ENCODE measurements around the gene FAM83F. TPM values are rescaled to one million over a fixed set of nuclear protein-coding genes. Genes with fewer than 3 reads are reported as not detected.

Gene FAM83F
- total and polyA plus RNA-seq, 2 donors (not counting 1 experiment from before 2014, with no cell fraction given): 0.10 TPM; not detected in 1

- H3K9me3 Mint-ChIP-seq (ENCODE audit: insufficient read depth): no peaks in the 10 kb centered on the region
- Histone ChIP-seq H3K9me3 (ENCODE audit: control extremely low read depth in 1 of 3, control insufficient read depth in 2 of 3, insufficient read depth in 1 of 3, low read length in 2 of 3) (no peaks in the 10 kb centered on the region), H3K4me3 (ENCODE audit: control extremely low read depth in 1 of 5, extremely low read depth in 1 of 5, insufficient read depth in 1 of 5, low read depth in 2 of 5, low read length in 4 of 5) (no peak overlapping the region), H3K79me2 (ENCODE audit: control insufficient read depth, insufficient read depth, low read length) (no peaks in the 10 kb centered on the region), H3K36me3 (replicated peaks in 1 of 2; ENCODE audit: control extremely low read depth in 1 of 2, control insufficient read depth in 1 of 2, extremely low read depth in 1 of 2, insufficient read depth in 2 of 2, low read length in 1 of 2) (no peaks in the 10 kb centered on the region), H3K27me3 (replicated peaks in 1 of 4; ENCODE audit: control extremely low read depth in 1 of 4, control insufficient read depth in 3 of 4, insufficient read depth in 4 of 4, low read length in 3 of 4) (peaks cover 0 to 15% (median 5%) of the 10 kb centered on the region in 4 experiments), H3K9ac (ENCODE audit: low read length) (no peak overlapping the region), H3K4me1 (ENCODE audit: control insufficient read depth in 2 of 2, insufficient read depth in 2 of 2, low read length in 2 of 2) (no peaks in the 10 kb centered on the region), H3K27ac (ENCODE audit: low read length in 2 of 2) (no peak overlapping the region), H4K20me1 (ENCODE audit: control insufficient read depth, insufficient read depth, low read length, poor library complexity, severe bottlenecking) (no peaks in the 10 kb centered on the region), H2AFZ (ENCODE audit: insufficient read depth, low read depth, low read length, poor library complexity, severe bottlenecking) (no peak overlapping the region), H3K4me2 (replicated peaks; ENCODE audit: low read depth, low read length, poor library complexity, severe bottlenecking) (no peak overlapping the region)
- ChIA-PET CTCF (interaction anchor here (2.0 kb wide), 1 partner anchor 10 kb away, joined by 13 read pairs; no protein-coding TSS in a partner anchor), POLR2A (no interaction called here)
- intact Hi-C loops (cut with micrococcal nuclease): no loop called here
- no peak overlapping the region for H3K27ac Mint-ChIP-seq
- no peak overlapping the region for H3K4me3 Mint-ChIP-seq
- TF ChIP-seq EZH2 (IDR thresholded peaks at IDR 0.05; ENCODE audit: borderline replicate concordance, insufficient read depth, low read depth, low read length, poor library complexity, severe bottlenecking): no peak
- TF ChIP-seq CTCF (IDR thresholded peaks at IDR 0.05): no peak
- DNase-seq (no peak), ATAC-seq (ENCODE audit: low read depth) (no peak)
- 91% methylated on average over 4 of the region's 5 CpGs for WGBS (ENCODE audit: insufficient coverage)
- no peaks in the 10 kb centered on the region for H3K4me1 Mint-ChIP-seq
- H3K27me3 Mint-ChIP-seq: peaks cover 29% of the 10 kb centered on the region
Observed at GRCh38 chr22:40014667-40015248, 20.0 kb downstream of the FAM83F start.

GRCh38 chr22:40015358-40015976, 20.7 kb downstream of the FAM83F start:
- WGBS (ENCODE audit: insufficient coverage): 93% methylated on average over 6 of the region's 10 CpGs
- no peak overlapping the region for H3K4me2 ChIP-seq (replicated peaks; ENCODE audit: low read depth, low read length, poor library complexity, severe bottlenecking)
- peaks cover 31% of the 10 kb centered on the region for H3K27me3 Mint-ChIP-seq
- no peaks in the 10 kb centered on the region for H3K79me2 ChIP-seq (ENCODE audit: control insufficient read depth, insufficient read depth, low read length)
- H3K27ac ChIP-seq (ENCODE audit: low read length in 2 of 2): no peak overlapping the region
- intact Hi-C loops (cut with micrococcal nuclease): no loop called here
- H4K20me1 ChIP-seq (ENCODE audit: control insufficient read depth, insufficient read depth, low read length, poor library complexity, severe bottlenecking): no peaks in the 10 kb centered on the region
- H2AFZ ChIP-seq (ENCODE audit: insufficient read depth, low read depth, low read length, poor library complexity, severe bottlenecking): no peak overlapping the region
- no peaks in the 10 kb centered on the region for H3K4me1 Mint-ChIP-seq
- no peak overlapping the region for H3K27ac Mint-ChIP-seq
- peaks cover 0 to 8% (median 2%) of the 10 kb centered on the region in 4 experiments for H3K27me3 ChIP-seq (replicated peaks in 1 of 4; ENCODE audit: control extremely low read depth in 1 of 4, control insufficient read depth in 3 of 4, insufficient read depth in 4 of 4, low read length in 3 of 4)
- TF ChIP-seq CTCF (IDR thresholded peaks at IDR 0.05) (no peak), EZH2 (IDR thresholded peaks at IDR 0.05; ENCODE audit: borderline replicate concordance, insufficient read depth, low read depth, low read length, poor library complexity, severe bottlenecking) (no peak)
- ATAC-seq (ENCODE audit: low read depth) (no peak), DNase-seq (no peak)
- no peaks in the 10 kb centered on the region for H3K4me1 ChIP-seq (ENCODE audit: control insufficient read depth in 2 of 2, insufficient read depth in 2 of 2, low read length in 2 of 2)
- ChIA-PET CTCF (interaction anchor here (2.0 kb wide), 1 partner anchor 9 kb away, joined by 13 read pairs; no protein-coding TSS in a partner anchor), POLR2A (no interaction called here)
- no peaks in the 10 kb centered on the region for H3K9me3 Mint-ChIP-seq (ENCODE audit: insufficient read depth)
- H3K9ac ChIP-seq (ENCODE audit: low read length): no peak overlapping the region
- no peaks in the 10 kb centered on the region for H3K9me3 ChIP-seq (ENCODE audit: control extremely low read depth in 1 of 3, control insufficient read depth in 2 of 3, insufficient read depth in 1 of 3, low read length in 2 of 3)
- no peaks in the 10 kb centered on the region for H3K36me3 ChIP-seq (replicated peaks in 1 of 2; ENCODE audit: control extremely low read depth in 1 of 2, control insufficient read depth in 1 of 2, extremely low read depth in 1 of 2, insufficient read depth in 2 of 2, low read length in 1 of 2)
- H3K4me3 ChIP-seq (ENCODE audit: control extremely low read depth in 1 of 5, extremely low read depth in 1 of 5, insufficient read depth in 1 of 5, low read depth in 2 of 5, low read length in 4 of 5): no peak overlapping the region
- no peak overlapping the region for H3K4me3 Mint-ChIP-seq
